Tibial nerve (tissue), 4 donors: Measurements from ENCODE around the gene CAMKMT.

Experiments
- CTCF ChIP-seq, 5 experiments: fragments of 200-600 bp in 3 of 5; fragments of 450-650 bp in 2 of 5; sonication (generic) in 3 of 5; IDR thresholded peaks; one replicate each; pipeline ENCODE4 v1.5.1; 2016 to 2019; ENCODE audit warnings: antibody characterized with exemption in 5 of 5, mild to moderate bottlenecking in 3 of 5, moderate library complexity in 2 of 5
- EP300 ChIP-seq, 2 donors: sonication (generic); formaldehyde crosslinking; IDR thresholded peaks; one replicate each; pipeline ENCODE4 v1.6.1; 2017; ENCODE audit warnings: antibody characterized with exemption in 2 of 2, mild to moderate bottlenecking in 1 of 2

DNA sequence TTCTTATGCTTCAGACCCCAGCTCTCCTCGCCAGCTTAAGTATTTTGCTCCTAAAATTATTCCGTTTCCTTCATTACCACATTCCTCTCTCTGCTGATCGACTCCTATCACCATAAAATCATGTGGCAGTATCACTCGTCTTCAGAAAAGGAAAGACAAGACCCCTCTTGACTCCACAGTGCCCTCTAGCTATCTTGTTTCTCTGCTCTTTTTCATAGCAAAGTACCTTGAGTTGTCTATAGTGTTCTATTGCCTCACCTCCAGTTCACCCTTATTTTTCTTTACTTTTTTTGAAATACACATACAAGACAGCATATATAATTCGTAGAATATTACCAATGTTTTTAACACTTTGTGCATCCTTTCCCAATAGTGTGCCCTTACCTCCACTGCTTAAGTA, 306.6 kb downstream of the CAMKMT start:
- TF ChIP-seq EP300 (IDR thresholded peaks at IDR 0.05) (no peak), CTCF (IDR thresholded peaks at IDR 0.05) (no peak)
